ENCODE results near the gene MRPL20. TPM values are rescaled to one million over a fixed set of nuclear protein-coding genes. Genes with fewer than 3 reads are reported as not detected.
A peak's percentile ranks its signal among the peaks of the same experiment; 100 is the strongest.

The MRPL20 gene
- total RNA-seq, 4 donors from 2014 or later = 123 to 199 (median 160) TPM

GRCh38 chr1:1374589-1374928, 32.5 kb downstream of the MRPL20 start:
- 0 to 1% methylated on average over 4 to 12 of the region's 24 CpGs for WGBS, 2 donors
- H3K27ac ChIP-seq = peak overlapping the region; percentile 81 to 98 (median 82)
- intact Hi-C loops (cut with DNase I) = loop anchor here (10.0 kb wide), 1 partner anchor 260 kb away; the partner anchor contains the start of gene C1orf159
- no peaks in the 10 kb centered on the region for H3K27me3 ChIP-seq
- H3K9me3 ChIP-seq = no peaks in the 10 kb centered on the region
- TF ChIP-seq CTCF (IDR thresholded peaks at IDR 0.05) = no peak
- no peak for TF ChIP-seq POLR2A (IDR thresholded peaks at IDR 0.05)
- peaks cover 23 to 25% of the 10 kb centered on the region in 2 donors for H3K4me1 ChIP-seq
- H3K4me3 ChIP-seq (replicated peaks in 1 of 3) = peak overlapping the region; percentile 83 to 98 (median 90)
- peaks cover 0 to 4% of the 10 kb centered on the region in 2 donors for H3K36me3 ChIP-seq
- no peak for DNase-seq

GRCh38 chr1:1373815-1374588, 33.1 kb downstream of the MRPL20 start:
- WGBS, 2 donors = 71 to 77% methylated on average over 31 of the region's 52 CpGs
- H3K27me3 ChIP-seq = no peaks in the 10 kb centered on the region
- H3K4me3 ChIP-seq (replicated peaks in 1 of 3) = peak overlapping the region; percentile 83 to 98 (median 90)
- intact Hi-C loops (cut with DNase I) = loop anchor here (10.0 kb wide), 1 partner anchor 259 kb away; the partner anchor contains the start of gene C1orf159
- peaks cover 23 to 25% of the 10 kb centered on the region in 2 donors for H3K4me1 ChIP-seq
- DNase-seq = no peak
- TF ChIP-seq POLR2A (IDR thresholded peaks at IDR 0.05) (no peak), CTCF (IDR thresholded peaks at IDR 0.05) (no peak)
- peaks cover 0 to 4% of the 10 kb centered on the region in 2 donors for H3K36me3 ChIP-seq
- H3K27ac ChIP-seq = peak overlapping the region in 1 of 3 donors; percentile 81
- H3K9me3 ChIP-seq = no peaks in the 10 kb centered on the region

- DNase-seq = no peak
- Histone ChIP-seq H3K27me3 (no peaks in the 10 kb centered on the region), H3K36me3 (peaks cover 0 to 4% of the 10 kb centered on the region in 2 donors), H3K9me3 (no peaks in the 10 kb centered on the region), H3K4me3 (replicated peaks in 1 of 3) (no peak overlapping the region), H3K27ac (no peak overlapping the region), H3K4me1 (peaks cover 23 to 25% of the 10 kb centered on the region in 2 donors)
- WGBS, 2 donors = 90% methylated on average over 13 to 23 of the region's 26 CpGs
- TF ChIP-seq POLR2A (IDR thresholded peaks at IDR 0.05) (no peak), CTCF (IDR thresholded peaks at IDR 0.05) (no peak)
- intact Hi-C loops (cut with DNase I) = loop anchor here (10.0 kb wide), 1 partner anchor 258 kb away; the partner anchor contains the start of gene C1orf159
These were observed 33.9 kb downstream of the MRPL20 start for GRCh38 chr1:1373051-1373814.

DNA sequence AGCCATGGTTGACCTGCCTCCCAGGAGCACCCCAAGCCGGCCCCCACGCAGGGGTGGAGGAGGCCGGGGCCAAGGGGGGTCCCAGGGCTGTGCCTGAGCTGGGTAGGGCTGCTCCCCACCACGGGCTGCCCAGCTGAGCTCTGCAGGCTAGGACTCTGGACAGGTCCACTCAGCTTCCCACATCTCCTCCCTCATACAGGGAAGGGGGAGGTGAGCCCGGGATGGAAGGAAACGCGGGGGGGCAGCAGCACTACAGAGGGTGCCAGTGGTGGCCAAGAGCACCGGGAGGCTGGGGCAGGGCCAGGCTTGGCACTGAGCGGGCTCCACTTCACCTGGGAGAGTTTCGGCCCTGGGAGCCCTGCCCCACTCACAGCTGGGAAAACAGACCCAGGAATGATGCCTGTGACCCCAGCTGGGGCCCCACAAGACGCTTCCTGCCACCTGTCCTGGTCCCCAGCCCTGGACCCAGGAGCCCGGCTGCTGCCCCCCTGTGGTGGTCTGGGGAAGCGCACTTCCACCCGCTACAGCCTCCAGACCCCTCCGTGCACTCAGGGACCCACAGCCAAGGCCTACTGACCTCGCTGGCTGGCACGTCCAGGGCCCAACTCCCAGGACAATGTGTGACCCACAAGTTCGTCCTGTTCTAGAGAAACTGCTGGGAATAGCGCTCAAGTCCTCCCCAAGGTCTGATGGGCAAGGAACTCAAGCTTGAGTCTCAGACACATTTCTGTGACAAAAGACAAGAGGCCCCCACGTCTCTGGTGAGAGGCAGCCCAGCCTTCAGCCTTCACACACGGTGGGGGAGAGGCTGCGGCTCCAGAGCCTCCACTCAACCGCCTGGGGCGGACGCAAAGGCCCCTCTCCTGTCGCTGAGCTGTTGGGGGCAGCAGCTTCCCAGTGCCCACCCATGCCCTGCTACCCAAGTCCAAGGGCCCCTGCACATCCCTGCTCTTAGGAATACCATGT, 35.1 kb downstream of the MRPL20 start:
- Histone ChIP-seq H3K36me3 (peaks cover 0 to 4% of the 10 kb centered on the region in 2 donors), H3K9me3 (no peaks in the 10 kb centered on the region), H3K4me3 (replicated peaks in 1 of 3) (no peak overlapping the region), H3K27ac (no peak overlapping the region), H3K4me1 (peaks cover 23 to 25% of the 10 kb centered on the region in 2 donors), H3K27me3 (no peaks in the 10 kb centered on the region)
- intact Hi-C loops (cut with DNase I) = loop anchor here (10.0 kb wide), 1 partner anchor 257 kb away; the partner anchor contains the start of gene C1orf159
- 29 to 39% methylated on average over 12 to 14 of the region's 26 CpGs for WGBS, 2 donors
- DNase-seq = peak; percentile 66 to 68
- peak; percentile 76 to 96 (median 86) for TF ChIP-seq CTCF (IDR thresholded peaks at IDR 0.05)
- TF ChIP-seq POLR2A (IDR thresholded peaks at IDR 0.05) = no peak

All from thyroid gland (tissue), 4 donors.